GM23338 (cell line): ENCODE measurements around the gene SHISAL1. TPM values are rescaled to one million over a fixed set of nuclear protein-coding genes. Genes with fewer than 3 reads are reported as not detected.

Experiments used
- ATAC-seq: fragments of 200-7000 bp; cut with Tn5 transposase; 3 replicates; pipeline ENCODE4 v1.9.1; 2020
- DNase-seq: peaks from one replicate; pipeline ENCODE4 v3.0.0-alpha.2; 2015; ENCODE audit warnings: low spot score
- H2AFZ ChIP-seq: fragments of 200-600 bp; sonication (generic); 2 replicates; pipeline ENCODE4 v1.8.0; 2016; ENCODE audit warnings: antibody characterized with exemption, mild to moderate bottlenecking, moderate library complexity
- H3F3A ChIP-seq: fragments of 200-600 bp; sonication (generic); replicated peaks from 2 replicates; pipeline ENCODE4 v1.8.0; 2017; ENCODE audit warnings: antibody characterized with exemption, mixed run types, low read depth
- H3K27ac ChIP-seq: fragments of 200-600 bp; sonication (generic); 2 replicates; pipeline ENCODE4 v1.6.1; 2016; ENCODE audit warnings: low read depth
- H3K27me3 ChIP-seq: fragments of 200-600 bp; sonication (generic); 2 replicates; pipeline ENCODE4 v1.8.0; 2016; ENCODE audit warnings: mild to moderate bottlenecking, mixed run types, moderate library complexity; ENCODE audit not compliant: insufficient read depth
- H3K36me3 ChIP-seq: fragments of 200-600 bp; sonication (generic); 2 replicates; pipeline ENCODE4 v1.8.0; 2016; ENCODE audit warnings: mild to moderate bottlenecking; ENCODE audit not compliant: insufficient read depth
- H3K4me1 ChIP-seq: fragments of 200-600 bp; sonication (generic); 2 replicates; pipeline ENCODE4 v1.8.0; 2016; ENCODE audit warnings: mild to moderate bottlenecking, moderate library complexity; ENCODE audit not compliant: insufficient read depth
- H3K4me2 ChIP-seq: fragments of 200-600 bp; sonication (generic); 2 replicates; pipeline ENCODE4 v1.7.1; 2017; ENCODE audit warnings: mixed run types
- H3K4me3 ChIP-seq: fragments of 200-600 bp; sonication (generic); 2 replicates; pipeline ENCODE4 v1.6.1; 2016; ENCODE audit warnings: mixed run types
- H3K79me2 ChIP-seq: fragments of 200-600 bp; sonication (generic); replicated peaks from 2 replicates; pipeline ENCODE4 v1.8.0; 2017; ENCODE audit warnings: mild to moderate bottlenecking; ENCODE audit not compliant: insufficient read depth
- H3K9me2 ChIP-seq: fragments of 200-600 bp; sonication (generic); 2 replicates; pipeline ENCODE4 v1.8.0; 2017; ENCODE audit not compliant: insufficient read depth
- H4K20me1 ChIP-seq: fragments of 200-600 bp; sonication (generic); replicated peaks from 2 replicates; pipeline ENCODE4 v1.8.0; 2017; ENCODE audit warnings: mild to moderate bottlenecking; ENCODE audit not compliant: insufficient read depth
- H3K27ac Mint-ChIP-seq: 2 replicates; pipeline ENCODE4 v1.8.0; 2020; ENCODE audit warnings: inconsistent platforms, mild to moderate bottlenecking, moderate library complexity, mixed read lengths
- H3K27me3 Mint-ChIP-seq: 3 replicates; pipeline ENCODE4 v1.8.0; 2022; ENCODE audit warnings: low read depth, mild to moderate bottlenecking, moderate library complexity, mixed read lengths, inconsistent platforms; ENCODE audit not compliant: insufficient read depth, poor library complexity
- H3K36me3 Mint-ChIP-seq: 3 replicates; pipeline ENCODE4 v1.8.0; 2021; ENCODE audit warnings: low read depth, mild to moderate bottlenecking, inconsistent platforms, moderate library complexity, mixed read lengths
- H3K4me1 Mint-ChIP-seq: 3 replicates; pipeline ENCODE4 v1.8.0; 2020; ENCODE audit warnings: mild to moderate bottlenecking, inconsistent platforms, mixed read lengths
- H3K4me3 Mint-ChIP-seq: 3 replicates; pipeline ENCODE4 v1.8.0; 2021; ENCODE audit warnings: moderate library complexity, mild to moderate bottlenecking, inconsistent platforms, mixed read lengths
- H3K9me3 Mint-ChIP-seq: 3 replicates; pipeline ENCODE4 v1.8.0; 2020; ENCODE audit warnings: moderate library complexity, mild to moderate bottlenecking, inconsistent platforms, mixed read lengths
- CREB1 ChIP-seq: fragments of 250-450 bp; sonication (Bioruptor Pico); IDR thresholded peaks from 2 replicates; pipeline ENCODE4 v1.5.0; 2020; ENCODE audit warnings: low read depth, mild to moderate bottlenecking, moderate library complexity
- CTCF ChIP-seq, 2 experiments: fragments of 200-600 bp in 1 of 2; sonication (generic) in 1 of 2; conservative IDR thresholded peaks; 2 replicates each; pipeline versions ENCODE4 v1.5.1 to v1.6.1; 2016 to 2017; ENCODE audit warnings: antibody characterized with exemption in 2 of 2, low read depth in 2 of 2, mild to moderate bottlenecking in 2 of 2, moderate library complexity in 1 of 2
- ETS1 ChIP-seq: IDR thresholded peaks from 2 replicates; pipeline ENCODE4 v1.6.1; 2016; ENCODE audit warnings: antibody characterized with exemption
- EZH2 ChIP-seq: fragments of 200-600 bp; sonication (generic); IDR thresholded peaks from one replicate; pipeline ENCODE4 v1.8.0; 2017; ENCODE audit warnings: antibody characterized with exemption, mild to moderate bottlenecking, low read depth; ENCODE audit not compliant: unreplicated experiment
- EZH2phosphoT487 ChIP-seq: fragments of 200-600 bp; sonication (generic); IDR thresholded peaks from one replicate; pipeline ENCODE4 v1.8.1; 2018; ENCODE audit warnings: antibody characterized with exemption; ENCODE audit not compliant: unreplicated experiment
- JUNB ChIP-seq: IDR thresholded peaks from one replicate; pipeline ENCODE4 v1.6.1; 2016; ENCODE audit warnings: antibody characterized with exemption; ENCODE audit not compliant: unreplicated experiment
- NANOG ChIP-seq: IDR thresholded peaks from 2 replicates; pipeline ENCODE4 v1.6.1; 2016; ENCODE audit warnings: antibody characterized with exemption, borderline replicate concordance
- POLR2AphosphoS5 ChIP-seq: IDR thresholded peaks from 2 replicates; pipeline ENCODE4 v1.6.1; 2016; ENCODE audit warnings: antibody characterized with exemption, low read depth
- REST ChIP-seq: IDR thresholded peaks from one replicate; pipeline ENCODE4 v1.6.1; 2018; ENCODE audit warnings: antibody characterized with exemption; ENCODE audit not compliant: unreplicated experiment
- STAT1 ChIP-seq: IDR thresholded peaks from one replicate; pipeline ENCODE4 v1.6.1; 2016; ENCODE audit warnings: antibody characterized with exemption; ENCODE audit not compliant: unreplicated experiment
- ZNF114 ChIP-seq: fragments of 250-450 bp; sonication (Bioruptor Pico); IDR thresholded peaks from 2 replicates; pipeline ENCODE4 v1.5.0; 2020; ENCODE audit warnings: mild to moderate bottlenecking, moderate library complexity
- ZNF331 ChIP-seq: fragments of 250-450 bp; sonication (Bioruptor Pico); IDR thresholded peaks from 2 replicates; pipeline ENCODE4 v1.5.0; 2020; ENCODE audit warnings: low read depth, mild to moderate bottlenecking, moderate library complexity
- ZNF462 ChIP-seq: fragments of 250-450 bp; sonication (Bioruptor Pico); IDR thresholded peaks from 2 replicates; pipeline ENCODE4 v1.5.0; 2020; ENCODE audit warnings: mild to moderate bottlenecking, moderate library complexity
- polyA plus RNA-seq: library from polyadenylated mRNA; unstranded; fragments of >200 nt; fragmentation: Nextera tagmentation; extraction: Ambion mirVana; gene quantifications from 2 replicates; pipeline ENCODE4 v1.2.1, GENCODE V29; 2016
- total RNA-seq: library from RNA; depleted of rRNA; stranded (reverse); fragments of >200 nt; shearing (Covaris generic); gene quantifications from 2 replicates; pipeline ENCODE4 v1.2.3, GENCODE V29; 2014

The SHISAL1 gene
- total and polyA plus RNA-seq, 2 experiments from 2014 or later, result 0.71 to 3.4 TPM

GRCh38 chr22:44266796-44267760, 45.7 kb downstream of the SHISAL1 start:
- H3K27ac Mint-ChIP-seq, result peak overlapping the region; percentile 44; the same call in 1 of the 2 replicates
- no peaks in the 10 kb centered on the region for H3F3A ChIP-seq
- DNase-seq, result no peak
- no peaks in the 10 kb centered on the region for H3K4me1 ChIP-seq
- peaks cover 12% of the 10 kb centered on the region for H3K36me3 Mint-ChIP-seq
- no peak overlapping the region for H3K4me2 ChIP-seq
- TF ChIP-seq ETS1 (no peak), ZNF114 (CRISPR knock-in tag) (no peak), EZH2 (no peak), POLR2AphosphoS5 (no peak), JUNB (no peak), ZNF462 (no peak), EZH2phosphoT487 (no peak), CREB1 (CRISPR knock-in tag) (no peak), ZNF331 (CRISPR knock-in tag) (no peak), REST (no peak), NANOG (no peak), CTCF (conservative IDR thresholded peaks at IDR 0.05; ENCODE audit: low read depth in 2 of 2) (no peak), STAT1 (no peak)
- no peak overlapping the region for H3K4me3 Mint-ChIP-seq
- no peak overlapping the region for H2AFZ ChIP-seq
- no peak overlapping the region for H3K27ac ChIP-seq
- H3K9me3 Mint-ChIP-seq, result peaks cover 14% of the 10 kb centered on the region
- no peaks in the 10 kb centered on the region for H3K79me2 ChIP-seq
- no peaks in the 10 kb centered on the region for H3K9me2 ChIP-seq
- no peaks in the 10 kb centered on the region for H3K36me3 ChIP-seq
- H3K27me3 ChIP-seq, result no peaks in the 10 kb centered on the region
- H3K27me3 Mint-ChIP-seq, result peaks cover 4% of the 10 kb centered on the region
- peaks cover 17% of the 10 kb centered on the region for H3K4me1 Mint-ChIP-seq
- H4K20me1 ChIP-seq, result no peaks in the 10 kb centered on the region
- no peak overlapping the region for H3K4me3 ChIP-seq
- no peak for ATAC-seq
